HEK293 (cell line): ENCODE results near the gene B9D1.

Experiments
- BCL6B ChIP-seq: fragments of 450-650 bp; formaldehyde crosslinking; IDR thresholded peaks from 2 replicates; pipeline ENCODE4 v1.5.1; 2017; ENCODE audit warnings: missing biosample characterization, missing genetic modification characterization
- GLIS1 ChIP-seq: fragments of 450-650 bp; formaldehyde crosslinking; IDR thresholded peaks from 2 replicates; pipeline ENCODE4 v1.5.1; 2016; ENCODE audit warnings: missing biosample characterization, missing genetic modification characterization
- HOXC10 ChIP-seq: sonication (generic); formaldehyde crosslinking; IDR thresholded peaks from 2 replicates; pipeline ENCODE4 v1.8.1; 2023; ENCODE audit warnings: mild to moderate bottlenecking, missing genetic modification reagents
- KLF8 ChIP-seq: fragments of 450-650 bp; formaldehyde crosslinking; IDR thresholded peaks from 2 replicates; pipeline ENCODE4 v1.5.1; 2016; ENCODE audit warnings: missing biosample characterization, missing genetic modification characterization
- SP2 ChIP-seq: fragments of 450-650 bp; formaldehyde crosslinking; IDR thresholded peaks from 2 replicates; pipeline ENCODE4 v1.5.1; 2016; ENCODE audit warnings: missing biosample characterization, missing genetic modification characterization
- TSHZ1 ChIP-seq: fragments of 450-650 bp; formaldehyde crosslinking; IDR thresholded peaks from 2 replicates; pipeline ENCODE4 v1.5.1; 2016; ENCODE audit warnings: missing biosample characterization, missing genetic modification characterization, borderline replicate concordance
- ZBTB49 ChIP-seq: fragments of 450-650 bp; formaldehyde crosslinking; IDR thresholded peaks from 2 replicates; pipeline ENCODE4 v1.5.1; 2016; ENCODE audit warnings: missing biosample characterization, missing genetic modification characterization, low read depth
- ZNF10 ChIP-seq: fragments of 450-650 bp; formaldehyde crosslinking; IDR thresholded peaks from 2 replicates; pipeline ENCODE4 v1.5.1; 2017; ENCODE audit warnings: missing biosample characterization, missing genetic modification characterization
- ZNF112 ChIP-seq: fragments of 450-650 bp; formaldehyde crosslinking; IDR thresholded peaks from 2 replicates; pipeline ENCODE4 v1.5.0; 2017; ENCODE audit warnings: missing biosample characterization, missing genetic modification characterization
- ZNF184 ChIP-seq: fragments of 450-650 bp; IDR thresholded peaks from 2 replicates; pipeline ENCODE4 v1.5.1; 2018; ENCODE audit warnings: missing biosample characterization, mild to moderate bottlenecking, missing genetic modification characterization
- ZNF248 ChIP-seq: fragments of 450-650 bp; formaldehyde crosslinking; IDR thresholded peaks from 2 replicates; pipeline ENCODE4 v1.5.1; 2017; ENCODE audit warnings: missing biosample characterization, missing genetic modification characterization
- ZNF292 ChIP-seq: fragments of 450-650 bp; formaldehyde crosslinking; IDR thresholded peaks from 2 replicates; pipeline ENCODE4 v1.5.1; 2016; ENCODE audit warnings: low read depth, missing biosample characterization, missing genetic modification characterization, borderline replicate concordance
- ZNF335 ChIP-seq: fragments of 450-650 bp; formaldehyde crosslinking; conservative IDR thresholded peaks from 2 replicates; pipeline ENCODE4 v1.5.1; 2016; ENCODE audit warnings: missing biosample characterization, missing genetic modification characterization
- ZNF433 ChIP-seq: fragments of 450-650 bp; formaldehyde crosslinking; IDR thresholded peaks from 2 replicates; pipeline ENCODE4 v1.5.1; 2016; ENCODE audit warnings: missing biosample characterization, missing genetic modification characterization, low read depth
- ZNF501 ChIP-seq: fragments of 450-650 bp; formaldehyde crosslinking; IDR thresholded peaks from 2 replicates; pipeline ENCODE4 v1.5.1; 2016; ENCODE audit warnings: missing biosample characterization, missing genetic modification characterization
- ZNF548 ChIP-seq: fragments of 450-650 bp; formaldehyde crosslinking; IDR thresholded peaks from 2 replicates; pipeline ENCODE4 v1.5.1; 2016; ENCODE audit warnings: missing biosample characterization, missing genetic modification characterization
- ZNF555 ChIP-seq: fragments of 450-650 bp; formaldehyde crosslinking; conservative IDR thresholded peaks from 2 replicates; pipeline ENCODE4 v1.5.1; 2017; ENCODE audit warnings: missing biosample characterization, mild to moderate bottlenecking, missing genetic modification characterization, inconsistent platforms
- ZNF621 ChIP-seq: fragments of 450-650 bp; formaldehyde crosslinking; IDR thresholded peaks from 2 replicates; pipeline ENCODE4 v1.5.1; 2017; ENCODE audit warnings: missing biosample characterization, missing genetic modification characterization
- ZNF701 ChIP-seq: fragments of 450-650 bp; formaldehyde crosslinking; IDR thresholded peaks from 2 replicates; pipeline ENCODE4 v1.5.1; 2016; ENCODE audit warnings: missing biosample characterization, missing genetic modification characterization
- ZNF707 ChIP-seq: fragments of 450-650 bp; formaldehyde crosslinking; IDR thresholded peaks from 2 replicates; pipeline ENCODE4 v1.5.1; 2016; ENCODE audit warnings: missing biosample characterization, missing genetic modification characterization
- ZNF843 ChIP-seq: fragments of 450-650 bp; formaldehyde crosslinking; IDR thresholded peaks from 2 replicates; pipeline ENCODE4 v1.5.1; 2016; ENCODE audit warnings: missing biosample characterization, missing genetic modification characterization
- TF ChIP-seq, protein P1 (sequence below): fragments of 450-650 bp; formaldehyde crosslinking; IDR thresholded peaks from 2 replicates; pipeline ENCODE4 v1.5.0; 2017; ENCODE audit warnings: missing biosample characterization, missing genetic modification characterization, borderline replicate concordance
- TF ChIP-seq, protein P2 (sequence below): IDR thresholded peaks from 2 replicates; pipeline ENCODE4 v1.6.1; 2011; ENCODE audit warnings: mild to moderate bottlenecking, low read depth, low read length, borderline replicate concordance
- TF ChIP-seq, protein P3 (sequence below): fragments of 450-650 bp; formaldehyde crosslinking; IDR thresholded peaks from 2 replicates; pipeline ENCODE4 v1.5.1; 2016; ENCODE audit warnings: missing biosample characterization, missing genetic modification characterization
- TF ChIP-seq, protein P4 (sequence below): fragments of 450-650 bp; formaldehyde crosslinking; IDR thresholded peaks from 2 replicates; pipeline ENCODE4 v1.5.1; 2016; ENCODE audit warnings: missing biosample characterization, missing genetic modification characterization, borderline replicate concordance

Gene B9D1

DNA sequence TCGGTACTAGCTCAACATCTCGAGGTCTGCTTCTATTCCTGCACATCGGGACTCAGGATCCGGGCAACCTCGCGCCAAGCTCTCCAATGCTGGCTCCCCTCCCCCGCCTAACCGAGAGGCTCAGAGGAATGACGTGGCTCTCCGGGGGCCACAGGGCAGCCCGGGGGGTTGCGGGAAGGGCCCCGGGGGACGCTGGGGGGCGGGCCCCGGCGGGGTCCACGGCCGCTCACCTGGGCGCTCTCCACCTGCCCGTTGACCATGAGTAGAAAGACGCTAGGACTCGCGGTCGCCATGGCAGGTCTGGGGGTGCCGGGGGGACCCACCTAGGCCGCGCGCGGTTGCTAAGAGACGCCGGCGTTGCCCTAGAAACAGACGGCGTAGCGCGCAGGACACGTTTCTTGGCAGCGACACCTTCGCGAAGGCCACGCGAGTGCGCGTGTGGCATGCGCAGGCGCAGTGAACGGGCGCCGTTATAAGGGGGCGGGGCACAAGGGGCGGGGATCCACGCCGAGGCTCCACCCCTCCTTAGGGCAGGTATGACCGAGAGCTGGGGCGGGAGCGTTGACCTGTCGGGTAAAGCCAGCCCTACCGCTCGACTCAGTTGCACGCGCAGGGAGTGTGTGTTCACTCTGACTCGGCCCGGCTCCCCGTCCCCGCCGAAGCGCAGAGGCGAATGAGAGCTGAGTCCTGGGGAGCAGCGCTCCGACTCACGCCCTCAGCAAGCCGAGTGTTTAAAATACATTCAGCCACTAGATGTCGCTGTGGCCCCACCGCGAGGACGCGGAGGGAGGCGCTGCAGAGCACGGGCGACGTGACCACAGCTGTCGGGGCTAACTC is at the start of gene B9D1 (continued):
- TF ChIP-seq ZNF10 (tag by site-specific recombination) (0 out of 2 replicates have a peak, but pooled peaks have one; percentile 26), ZNF248 (no peak), ZNF621 (tag by site-specific recombination) (no peak), ZBTB49 (tag by site-specific recombination) (no peak), ZNF292 (tag by site-specific recombination) (no peak), KLF8 (tag by site-specific recombination) (peak; percentile 86), ZNF335 (tag by site-specific recombination) (peak; percentile 98), GLIS1 (tag by site-specific recombination) (peak; percentile 100), ZNF701 (tag by site-specific recombination) (no peak), ZNF184 (tag by site-specific recombination) (no peak), HOXC10 (CRISPR knock-in tag) (peak; percentile 59; the same call in 1 of the 2 replicates), BCL6B (tag by site-specific recombination) (no peak), TSHZ1 (tag by site-specific recombination) (no peak; the same call in 1 of the 2 replicates), ZNF707 (tag by site-specific recombination) (no peak), ZNF433 (tag by site-specific recombination) (no peak), ZNF112 (tag by site-specific recombination) (no peak), ZNF843 (tag by site-specific recombination) (no peak), ZNF548 (no peak), SP2 (tag by site-specific recombination) (peak; percentile 91), ZNF501 (tag by site-specific recombination) (peak; percentile 81; the same call in 1 of the 2 replicates), ZNF555 (no peak)
- TF ChIP-seq, protein P1, sequence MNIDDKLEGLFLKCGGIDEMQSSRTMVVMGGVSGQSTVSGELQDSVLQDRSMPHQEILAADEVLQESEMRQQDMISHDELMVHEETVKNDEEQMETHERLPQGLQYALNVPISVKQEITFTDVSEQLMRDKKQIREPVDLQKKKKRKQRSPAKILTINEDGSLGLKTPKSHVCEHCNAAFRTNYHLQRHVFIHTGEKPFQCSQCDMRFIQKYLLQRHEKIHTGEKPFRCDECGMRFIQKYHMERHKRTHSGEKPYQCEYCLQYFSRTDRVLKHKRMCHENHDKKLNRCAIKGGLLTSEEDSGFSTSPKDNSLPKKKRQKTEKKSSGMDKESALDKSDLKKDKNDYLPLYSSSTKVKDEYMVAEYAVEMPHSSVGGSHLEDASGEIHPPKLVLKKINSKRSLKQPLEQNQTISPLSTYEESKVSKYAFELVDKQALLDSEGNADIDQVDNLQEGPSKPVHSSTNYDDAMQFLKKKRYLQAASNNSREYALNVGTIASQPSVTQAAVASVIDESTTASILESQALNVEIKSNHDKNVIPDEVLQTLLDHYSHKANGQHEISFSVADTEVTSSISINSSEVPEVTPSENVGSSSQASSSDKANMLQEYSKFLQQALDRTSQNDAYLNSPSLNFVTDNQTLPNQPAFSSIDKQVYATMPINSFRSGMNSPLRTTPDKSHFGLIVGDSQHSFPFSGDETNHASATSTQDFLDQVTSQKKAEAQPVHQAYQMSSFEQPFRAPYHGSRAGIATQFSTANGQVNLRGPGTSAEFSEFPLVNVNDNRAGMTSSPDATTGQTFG (tag by site-specific recombination): no peak
- TF ChIP-seq, protein P2, sequence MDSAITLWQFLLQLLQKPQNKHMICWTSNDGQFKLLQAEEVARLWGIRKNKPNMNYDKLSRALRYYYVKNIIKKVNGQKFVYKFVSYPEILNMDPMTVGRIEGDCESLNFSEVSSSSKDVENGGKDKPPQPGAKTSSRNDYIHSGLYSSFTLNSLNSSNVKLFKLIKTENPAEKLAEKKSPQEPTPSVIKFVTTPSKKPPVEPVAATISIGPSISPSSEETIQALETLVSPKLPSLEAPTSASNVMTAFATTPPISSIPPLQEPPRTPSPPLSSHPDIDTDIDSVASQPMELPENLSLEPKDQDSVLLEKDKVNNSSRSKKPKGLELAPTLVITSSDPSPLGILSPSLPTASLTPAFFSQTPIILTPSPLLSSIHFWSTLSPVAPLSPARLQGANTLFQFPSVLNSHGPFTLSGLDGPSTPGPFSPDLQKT: no peak
- TF ChIP-seq, protein P3, sequence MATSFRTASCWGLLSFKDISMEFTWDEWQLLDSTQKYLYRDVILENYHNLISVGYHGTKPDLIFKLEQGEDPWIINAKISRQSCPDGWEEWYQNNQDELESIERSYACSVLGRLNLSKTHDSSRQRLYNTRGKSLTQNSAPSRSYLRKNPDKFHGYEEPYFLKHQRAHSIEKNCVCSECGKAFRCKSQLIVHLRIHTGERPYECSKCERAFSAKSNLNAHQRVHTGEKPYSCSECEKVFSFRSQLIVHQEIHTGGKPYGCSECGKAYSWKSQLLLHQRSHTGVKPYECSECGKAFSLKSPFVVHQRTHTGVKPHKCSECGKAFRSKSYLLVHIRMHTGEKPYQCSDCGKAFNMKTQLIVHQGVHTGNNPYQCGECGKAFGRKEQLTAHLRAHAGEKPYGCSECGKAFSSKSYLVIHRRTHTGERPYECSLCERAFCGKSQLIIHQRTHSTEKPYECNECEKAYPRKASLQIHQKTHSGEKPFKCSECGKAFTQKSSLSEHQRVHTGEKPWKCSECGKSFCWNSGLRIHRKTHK (tag by site-specific recombination): no peak
- TF ChIP-seq, protein P4, sequence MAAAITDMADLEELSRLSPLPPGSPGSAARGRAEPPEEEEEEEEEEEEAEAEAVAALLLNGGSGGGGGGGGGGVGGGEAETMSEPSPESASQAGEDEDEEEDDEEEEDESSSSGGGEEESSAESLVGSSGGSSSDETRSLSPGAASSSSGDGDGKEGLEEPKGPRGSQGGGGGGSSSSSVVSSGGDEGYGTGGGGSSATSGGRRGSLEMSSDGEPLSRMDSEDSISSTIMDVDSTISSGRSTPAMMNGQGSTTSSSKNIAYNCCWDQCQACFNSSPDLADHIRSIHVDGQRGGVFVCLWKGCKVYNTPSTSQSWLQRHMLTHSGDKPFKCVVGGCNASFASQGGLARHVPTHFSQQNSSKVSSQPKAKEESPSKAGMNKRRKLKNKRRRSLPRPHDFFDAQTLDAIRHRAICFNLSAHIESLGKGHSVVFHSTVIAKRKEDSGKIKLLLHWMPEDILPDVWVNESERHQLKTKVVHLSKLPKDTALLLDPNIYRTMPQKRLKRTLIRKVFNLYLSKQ (tag by site-specific recombination): no peak
